GM18867 (cell line): Measurements from ENCODE around the gene MYO18B.

ENCODE experiments used
- ATAC-seq: cut with Tn5 transposase; IDR thresholded peaks from one replicate; pipeline ENCODE4 v1.9.1; 2021; ENCODE audit warnings: mild to moderate bottlenecking, moderate library complexity; ENCODE audit not compliant: unreplicated experiment

The MYO18B gene

GRCh38 chr22:25933158-25933788 lies 191.3 kb downstream of the MYO18B start:
- no peak for ATAC-seq

GRCh38 chr22:25935266-25936058 lies 193.5 kb downstream of the MYO18B start:
- ATAC-seq: no peak

GRCh38 chr22:25938151-25938550 lies 196.2 kb downstream of the MYO18B start:
- ATAC-seq: no peak

- no peak for ATAC-seq
Observed at GRCh38 chr22:25939384-25939783, 197.4 kb downstream of the MYO18B start.

- no peak for ATAC-seq
Observed at GRCh38 chr22:25940479-25940878, 198.5 kb downstream of the MYO18B start.

- ATAC-seq: no peak
Observed at GRCh38 chr22:25941365-25941960, 199.5 kb downstream of the MYO18B start.

- no peak for ATAC-seq
Observed at GRCh38 chr22:25942115-25942855, 200.3 kb downstream of the MYO18B start.

GRCh38 chr22:25942856-25943411 lies 200.9 kb downstream of the MYO18B start:
- ATAC-seq: no peak

- no peak for ATAC-seq
Observed at GRCh38 chr22:25950111-25950510, 208.1 kb downstream of the MYO18B start.

GRCh38 chr22:25953276-25953675 lies 211.3 kb downstream of the MYO18B start:
- ATAC-seq: no peak

- ATAC-seq: no peak
Observed at GRCh38 chr22:25953919-25954318, 211.9 kb downstream of the MYO18B start.

- ATAC-seq: no peak
Observed at GRCh38 chr22:25955323-25955722, 213.3 kb downstream of the MYO18B start.

GRCh38 chr22:25956801-25957200 lies 214.8 kb downstream of the MYO18B start:
- ATAC-seq: no peak

- no peak for ATAC-seq
Observed at GRCh38 chr22:25959818-25960774, 218.1 kb downstream of the MYO18B start.

GRCh38 chr22:25961699-25962098 lies 219.7 kb downstream of the MYO18B start:
- ATAC-seq: no peak

- ATAC-seq: no peak
Observed at GRCh38 chr22:25962711-25963110, 220.7 kb downstream of the MYO18B start.

- ATAC-seq: no peak
Observed at GRCh38 chr22:25964961-25965730, 223.2 kb downstream of the MYO18B start.

GRCh38 chr22:25966448-25966913 lies 224.5 kb downstream of the MYO18B start:
- ATAC-seq: no peak

GRCh38 chr22:25969286-25969685 lies 227.3 kb downstream of the MYO18B start:
- ATAC-seq: no peak
